K562 (cell line): ENCODE measurements around the gene OOEP. TPM values are rescaled to one million over a fixed set of nuclear protein-coding genes. Genes with fewer than 3 reads are reported as not detected.

ENCODE experiments used
- ATAC-seq: fragments of 200-7000 bp; cut with Tn5 transposase; 3 replicates; pipeline ENCODE4 v1.9.1; 2020; ENCODE audit warnings: moderate library complexity
- BruUV-seq: library from RNA; stranded (reverse); fragments of 400-500 nt; replicated peaks from 2 replicates; lab custom pipeline; 2021; lab: Mats Ljungman, UMichigan
- CTCF ChIA-PET: fragments of 300-600 bp; formaldehyde crosslinking; extraction: SDS; loops from one replicate; lab custom pipeline; 2021; ENCODE audit warnings: low intra/inter-chr PET ratio; lab: Yijun Ruan, JAX
- POLR2A ChIA-PET: fragments of 300-600, 350-650 bp; sonication (Branson Sonifier 250); formaldehyde crosslinking; extraction: SDS; loops from one replicate; lab custom pipeline; 2021; ENCODE audit warnings: antibody characterized with exemption, inconsistent platforms; lab: Yijun Ruan, JAX
- DNase-seq, 4 experiments: peaks; one replicate each; pipeline versions ENCODE4 v3.0.0 to v3.0.0-alpha.2; 2011 to 2018; ENCODE audit warnings: low spot score in 3 of 4, mixed read lengths in 3 of 4; ENCODE audit errors: extremely low read depth in 1 of 4
- FAIRE-seq: peaks from 2 replicates; lab custom pipeline; 2011; peaks lifted over from hg19 to GRCh38; lab: Jason Lieb, UNC
- H2AFZ ChIP-seq: 2 replicates; pipeline ENCODE4 v1.6.0; 2011; ENCODE audit warnings: low read depth, low read length, control low read depth, inconsistent platforms
- H3K27ac ChIP-seq: fragments of 200-600 bp; 3 replicates; pipeline ENCODE4 v1.8.0; 2011; ENCODE audit warnings: low read depth, mild to moderate bottlenecking, control low read depth, inconsistent platforms, low read length, moderate library complexity, mixed read lengths; ENCODE audit errors: extremely low read depth
- H3K27me3 ChIP-seq, 2 experiments: fragments of 300-600 bp in 1 of 2; 2 replicates in 1 of 2; 3 replicates in 1 of 2; pipeline versions ENCODE4 v1.6.0 to v1.8.0; 2011; ENCODE audit warnings: inconsistent platforms in 2 of 2, low read length in 2 of 2, mild to moderate bottlenecking in 1 of 2, mixed read lengths in 1 of 2, moderate library complexity in 1 of 2; ENCODE audit not compliant: control insufficient read depth in 2 of 2, insufficient read depth in 2 of 2
- H3K36me3 ChIP-seq: fragments of 300-600 bp; 3 replicates; pipeline ENCODE4 v1.8.0; 2011; ENCODE audit warnings: mild to moderate bottlenecking, low read length, inconsistent platforms; ENCODE audit not compliant: control insufficient read depth, insufficient read depth
- H3K4me1 ChIP-seq, 2 experiments: fragments of 200-600 bp in 1 of 2; replicated peaks in 1 of 2; 2 replicates in 1 of 2; 3 replicates in 1 of 2; pipeline versions ENCODE4 v1.5.1 to v1.8.0; 2011; ENCODE audit warnings: inconsistent platforms in 2 of 2, low read length in 2 of 2, mild to moderate bottlenecking in 1 of 2, mixed read lengths in 1 of 2, moderate library complexity in 1 of 2; ENCODE audit not compliant: control insufficient read depth in 2 of 2, insufficient read depth in 2 of 2
- H3K4me2 ChIP-seq: 2 replicates; pipeline ENCODE4 v1.6.1; 2011; ENCODE audit warnings: low read length, control low read depth, inconsistent platforms, mixed read lengths; ENCODE audit not compliant: insufficient read depth
- H3K4me3 ChIP-seq: fragments of 200-600 bp; sonication (generic), shearing (Covaris generic); 2 replicates; pipeline ENCODE4 v1.5.1; 2016; ENCODE audit warnings: control low read depth, inconsistent platforms
- H3K79me2 ChIP-seq: fragments of 200-600 bp; 3 replicates; pipeline ENCODE4 v1.8.0; 2011; ENCODE audit warnings: low read length, inconsistent platforms; ENCODE audit not compliant: control insufficient read depth, insufficient read depth
- H3K9ac ChIP-seq, 2 experiments: 2 replicates each; pipeline versions ENCODE4 v1.6.0 to v1.6.1; 2011; ENCODE audit warnings: low read depth in 2 of 2, low read length in 2 of 2, control low read depth in 1 of 2, inconsistent platforms in 1 of 2, mild to moderate bottlenecking in 1 of 2, mixed read lengths in 1 of 2; ENCODE audit not compliant: insufficient read depth in 1 of 2
- H3K9me1 ChIP-seq: one replicate; pipeline ENCODE4 v1.6.0; 2011; ENCODE audit warnings: inconsistent platforms, mild to moderate bottlenecking, low read length, moderate library complexity; ENCODE audit not compliant: control insufficient read depth, insufficient read depth
- H3K9me3 ChIP-seq: replicated peaks from 2 replicates; pipeline ENCODE4 v1.5.1; 2011; ENCODE audit warnings: low read depth, low read length, inconsistent platforms; ENCODE audit not compliant: control insufficient read depth, insufficient read depth
- H4K20me1 ChIP-seq: replicated peaks from 2 replicates; pipeline ENCODE4 v1.6.1; 2011; ENCODE audit warnings: low read length, inconsistent platforms, mixed read lengths; ENCODE audit not compliant: control insufficient read depth, insufficient read depth
- BRD4 ChIP-seq: fragments of 200-600 bp; sonication (generic); IDR thresholded peaks from 2 replicates; pipeline ENCODE4 v1.6.1; 2017; ENCODE audit warnings: inconsistent platforms
- BRD9 ChIP-seq: fragments of 450-650 bp; IDR thresholded peaks from 2 replicates; pipeline ENCODE4 v1.6.1; 2018; ENCODE audit warnings: low read depth; ENCODE audit not compliant: partially characterized antibody
- CCNT2 ChIP-seq: IDR thresholded peaks from 2 replicates; pipeline ENCODE4 v1.6.1; 2011; ENCODE audit warnings: borderline replicate concordance, low read depth, mild to moderate bottlenecking, moderate library complexity, mixed read lengths, low read length; ENCODE audit not compliant: insufficient read length; ENCODE audit errors: extremely low read depth
- E2F6 ChIP-seq, 2 experiments: IDR thresholded peaks; 2 replicates each; pipeline ENCODE4 v1.6.1; 2011; ENCODE audit warnings: borderline replicate concordance in 1 of 2, control low read depth in 1 of 2, low read depth in 1 of 2, low read length in 1 of 2, mild to moderate bottlenecking in 1 of 2, mixed read lengths in 1 of 2, moderate library complexity in 1 of 2; ENCODE audit not compliant: insufficient read depth in 1 of 2, insufficient read length in 1 of 2, poor library complexity in 1 of 2, severe bottlenecking in 1 of 2; ENCODE audit errors: extremely low read depth in 1 of 2
- GATAD2A ChIP-seq: fragments of 450-650 bp; IDR thresholded peaks from 2 replicates; pipeline ENCODE4 v1.6.1; 2017
- PRDM10 ChIP-seq: fragments of 450-650 bp; IDR thresholded peaks from 2 replicates; pipeline ENCODE4 v1.6.1; 2018; ENCODE audit not compliant: partially characterized antibody
- ZNF316 ChIP-seq: fragments of 450-650 bp; IDR thresholded peaks from 2 replicates; pipeline ENCODE4 v1.6.1; 2016
- in situ Hi-C: fragments of 300-500 bp; cut with MboI; formaldehyde crosslinking; loops from 4 replicates; pipeline ENCODE4 v1.15.0; 2018; ENCODE audit warnings: inconsistent platforms, mixed read lengths
- intact Hi-C: fragments of 100-400 bp; cut with micrococcal nuclease; formaldehyde crosslinking; loops from 2 replicates; pipeline ENCODE4 v1.14.2; 2022
- polyA plus RNA-seq, 8 experiments: library from polyadenylated mRNA; depleted of rRNA in 4 of 8; stranded (reverse) in 5 of 8; unstranded in 3 of 8; fragments of >200 nt; fragmentation: Nextera tagmentation in 2 of 8; fragmentation: Illumina TruSeq in 1 of 8; extraction: Ambion mirVana in 2 of 8; extraction: Trizol in 1 of 8; gene quantifications; 2 replicates each; pipeline versions ENCODE4 v1.2.1 to v1.2.3, GENCODE V29; 2011 to 2014; ENCODE audit warnings: inconsistent platforms in 1 of 8, missing spikeins in 1 of 8
- total RNA-seq, 7 experiments: library from RNA; depleted of rRNA in 6 of 7; stranded (reverse); fragments of >200 nt in 6 of 7; fragmentation: Illumina TruSeq in 2 of 7; extraction: Trizol in 2 of 7; gene quantifications; 2 replicates each; pipeline versions ENCODE4 v1.2.1 to v1.2.3, GENCODE V29; 2011 to 2021; ENCODE audit warnings: low replicate concordance in 1 of 7

The OOEP gene
- total and polyA plus RNA-seq, 9 of the 15 experiments (the other 6 are each of a cell fraction or from before 2014, with no cell fraction given) = not detected

GRCh38 chr6:73343164-73343563 is 26.5 kb downstream of the OOEP start:
- ATAC-seq (no peak), DNase-seq (no peak), FAIRE-seq (no peak)
- Histone ChIP-seq H3K27me3 (peaks cover 9 to 18% of the 10 kb centered on the region in 2 experiments), H2AFZ (no peak overlapping the region), H3K9me1 (no peaks in the 10 kb centered on the region), H4K20me1 (no peaks in the 10 kb centered on the region), H3K27ac (no peak overlapping the region), H3K4me1 (peaks cover 0 to under 1% of the 10 kb centered on the region in 2 experiments; a peak in 1 of 5 replicates), H3K4me2 (no peak overlapping the region), H3K9ac (no peak overlapping the region), H3K36me3 (no peaks in the 10 kb centered on the region), H3K79me2 (no peaks in the 10 kb centered on the region), H3K4me3 (no peak overlapping the region), H3K9me3 (no peaks in the 10 kb centered on the region)
- TF ChIP-seq CCNT2 (no peak), PRDM10 (peak; percentile 76), ZNF316 (0 out of 2 replicates have a peak, but pooled peaks have one; percentile 4), GATAD2A (no peak), E2F6 (IDR thresholded peaks at IDR 0.05; ENCODE audit: borderline replicate concordance in 1 of 2, extremely low read depth in 1 of 2, insufficient read depth in 1 of 2, insufficient read length in 1 of 2, low read depth in 1 of 2, low read length in 1 of 2, poor library complexity in 1 of 2, severe bottlenecking in 1 of 2) (no peak), BRD9 (no peak), BRD4 (no peak)
- no TSS peak for BruUV-seq
- in situ Hi-C loops (loop anchor here (25.0 kb wide), 1 partner anchor 931 kb away; no protein-coding TSS in a partner anchor), intact Hi-C loops (no loop called here)
- CTCF ChIA-PET = no interaction called here
- POLR2A ChIA-PET = no interaction called here
